OCI-LY1 (cell line): ENCODE results near the gene PCGF3.
"Not testable (repeated sequence)": the region's sequence is repeated elsewhere in the genome, so short reads cannot be mapped to it uniquely, and the experiment has no call there.

Experiments used
- EZH2 ChIP-seq: fragments of 200-600 bp; sonication (generic), shearing (Covaris generic); IDR thresholded peaks from 2 replicates; pipeline ENCODE4 v1.8.0; 2017; ENCODE audit warnings: borderline replicate concordance, mixed run types, mild to moderate bottlenecking, antibody characterized with exemption, low read length, moderate library complexity, mixed read lengths
- TF ChIP-seq, protein P1 (sequence below): fragments of 200-600 bp; sonication (generic), shearing (Covaris generic); IDR thresholded peaks from 2 replicates; pipeline ENCODE4 v1.5.1; 2017; ENCODE audit warnings: mild to moderate bottlenecking, antibody characterized with exemption, low read length, moderate library complexity, mixed read lengths

- TF ChIP-seq, protein P1, sequence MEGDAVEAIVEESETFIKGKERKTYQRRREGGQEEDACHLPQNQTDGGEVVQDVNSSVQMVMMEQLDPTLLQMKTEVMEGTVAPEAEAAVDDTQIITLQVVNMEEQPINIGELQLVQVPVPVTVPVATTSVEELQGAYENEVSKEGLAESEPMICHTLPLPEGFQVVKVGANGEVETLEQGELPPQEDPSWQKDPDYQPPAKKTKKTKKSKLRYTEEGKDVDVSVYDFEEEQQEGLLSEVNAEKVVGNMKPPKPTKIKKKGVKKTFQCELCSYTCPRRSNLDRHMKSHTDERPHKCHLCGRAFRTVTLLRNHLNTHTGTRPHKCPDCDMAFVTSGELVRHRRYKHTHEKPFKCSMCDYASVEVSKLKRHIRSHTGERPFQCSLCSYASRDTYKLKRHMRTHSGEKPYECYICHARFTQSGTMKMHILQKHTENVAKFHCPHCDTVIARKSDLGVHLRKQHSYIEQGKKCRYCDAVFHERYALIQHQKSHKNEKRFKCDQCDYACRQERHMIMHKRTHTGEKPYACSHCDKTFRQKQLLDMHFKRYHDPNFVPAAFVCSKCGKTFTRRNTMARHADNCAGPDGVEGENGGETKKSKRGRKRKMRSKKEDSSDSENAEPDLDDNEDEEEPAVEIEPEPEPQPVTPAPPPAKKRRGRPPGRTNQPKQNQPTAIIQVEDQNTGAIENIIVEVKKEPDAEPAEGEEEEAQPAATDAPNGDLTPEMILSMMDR: not testable (repeated sequence)
- TF ChIP-seq EZH2: not testable (repeated sequence)
These were observed 74.6 kb downstream of the PCGF3 start for GRCh38 chr4:780255-780654.
